GM19397 (cell line): ENCODE measurements around the gene ILKAP.

Experiments
- ATAC-seq: cut with Tn5 transposase; IDR thresholded peaks from one replicate; pipeline ENCODE4 v1.9.1; 2021; ENCODE audit warnings: mild to moderate bottlenecking, moderate library complexity; ENCODE audit not compliant: unreplicated experiment

The ILKAP gene

GRCh38 chr2:238237431-238238135 lies 34.1 kb upstream of the ILKAP start:
- ATAC-seq, result no peak

DNA sequence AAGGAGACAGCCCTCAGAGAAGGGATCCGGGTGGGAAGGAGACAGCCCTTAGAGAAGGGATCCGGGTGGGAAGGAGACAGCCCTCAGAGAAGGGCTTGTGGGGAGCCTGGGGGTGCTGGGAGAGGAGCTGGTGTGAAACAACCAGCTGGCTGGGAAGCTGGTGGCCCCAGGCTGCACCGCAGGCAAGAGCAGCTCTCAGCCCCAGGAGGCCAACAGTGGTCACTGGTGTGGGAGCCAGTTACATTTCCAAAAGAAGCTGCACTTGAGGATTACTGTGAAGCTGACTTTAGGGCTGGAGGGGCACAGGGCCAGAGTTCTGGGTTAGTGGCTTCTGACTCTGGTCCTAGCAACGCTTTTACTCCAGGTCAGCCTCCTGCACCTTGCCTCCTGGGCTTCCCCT lies 33.1 kb upstream of the ILKAP start:
- no peak for ATAC-seq

- no peak for ATAC-seq
Observed at GRCh38 chr2:238235856-238236255, 32.4 kb upstream of the ILKAP start.

DNA sequence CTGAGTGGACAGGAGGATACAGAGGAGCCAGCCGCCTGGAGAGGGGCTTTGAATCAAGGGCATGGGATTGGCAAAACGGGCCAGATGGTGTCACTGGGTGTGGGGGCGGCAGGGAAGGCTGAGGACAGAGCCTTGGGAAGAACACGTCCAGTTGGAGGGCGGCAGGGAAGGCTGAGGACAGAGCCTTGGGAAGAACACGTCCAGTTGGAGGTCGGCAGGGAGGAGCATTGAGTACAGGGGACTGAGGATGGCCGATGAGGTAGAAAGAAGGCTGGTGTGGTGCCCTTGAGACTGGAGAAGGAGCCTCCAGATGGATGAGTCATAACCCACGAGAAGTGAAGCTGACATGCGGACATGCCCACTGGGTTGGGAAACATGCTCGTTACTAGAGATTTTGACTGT lies 31.8 kb upstream of the ILKAP start:
- ATAC-seq, result no peak

DNA sequence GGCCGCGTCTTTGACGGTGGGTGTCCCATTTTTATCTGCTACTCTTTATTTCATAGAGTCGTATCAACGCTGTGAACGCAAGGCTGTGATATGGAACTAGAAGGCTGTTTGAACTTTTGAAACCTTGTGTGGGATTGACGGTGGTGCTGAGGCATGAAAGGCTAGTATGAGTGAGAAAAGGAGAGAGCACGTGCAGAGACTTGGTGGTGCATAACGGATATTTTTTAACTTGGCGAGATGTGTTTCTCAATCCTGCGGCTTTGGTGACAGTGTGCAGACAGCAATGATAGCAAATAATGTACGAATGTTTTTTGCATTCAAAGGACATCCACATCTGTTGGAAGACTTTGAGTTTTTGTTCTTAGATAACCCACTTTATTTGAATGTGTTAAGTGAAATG lies 30.1 kb upstream of the ILKAP start:
- no peak for ATAC-seq

DNA sequence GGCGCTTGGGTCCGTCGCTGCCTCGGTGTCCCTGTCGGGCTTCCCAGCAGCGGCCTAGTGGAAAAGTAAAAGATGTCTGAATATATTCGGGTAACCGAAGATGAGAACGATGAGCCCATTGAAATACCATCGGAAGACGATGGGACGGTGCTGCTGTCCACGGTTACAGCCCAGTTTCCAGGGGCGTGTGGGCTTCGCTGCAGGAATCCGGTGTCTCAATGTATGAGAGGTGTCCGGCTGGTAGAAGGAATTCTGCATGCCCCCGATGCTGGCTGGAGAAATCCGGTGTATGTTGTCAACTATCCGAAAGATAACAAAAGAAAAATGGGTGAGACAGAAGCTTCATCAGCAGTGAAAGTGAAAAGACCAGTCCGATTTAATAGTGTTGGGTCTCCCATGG lies 28.3 kb upstream of the ILKAP start:
- no peak for ATAC-seq

GRCh38 chr2:238231251-238231793 lies 27.8 kb upstream of the ILKAP start:
- peak; percentile 55 for ATAC-seq

GRCh38 chr2:238230699-238231098 lies 27.2 kb upstream of the ILKAP start:
- ATAC-seq, result no peak

- ATAC-seq, result no peak
Observed at GRCh38 chr2:238228700-238229099, 25.2 kb upstream of the ILKAP start.

- no peak for ATAC-seq
Observed at GRCh38 chr2:238227587-238228032, 24.1 kb upstream of the ILKAP start.

- no peak for ATAC-seq
Observed at GRCh38 chr2:238226698-238227586, 23.4 kb upstream of the ILKAP start.

- no peak for ATAC-seq
Observed at GRCh38 chr2:238225911-238226697, 22.6 kb upstream of the ILKAP start.

GRCh38 chr2:238225121-238225520 lies 21.6 kb upstream of the ILKAP start:
- no peak for ATAC-seq

GRCh38 chr2:238224356-238225035 lies 21.0 kb upstream of the ILKAP start:
- no peak for ATAC-seq

- no peak for ATAC-seq
Observed at GRCh38 chr2:238220892-238221521, 17.5 kb upstream of the ILKAP start.

- ATAC-seq, result no peak
Observed at GRCh38 chr2:238220274-238220891, 16.9 kb upstream of the ILKAP start.

DNA sequence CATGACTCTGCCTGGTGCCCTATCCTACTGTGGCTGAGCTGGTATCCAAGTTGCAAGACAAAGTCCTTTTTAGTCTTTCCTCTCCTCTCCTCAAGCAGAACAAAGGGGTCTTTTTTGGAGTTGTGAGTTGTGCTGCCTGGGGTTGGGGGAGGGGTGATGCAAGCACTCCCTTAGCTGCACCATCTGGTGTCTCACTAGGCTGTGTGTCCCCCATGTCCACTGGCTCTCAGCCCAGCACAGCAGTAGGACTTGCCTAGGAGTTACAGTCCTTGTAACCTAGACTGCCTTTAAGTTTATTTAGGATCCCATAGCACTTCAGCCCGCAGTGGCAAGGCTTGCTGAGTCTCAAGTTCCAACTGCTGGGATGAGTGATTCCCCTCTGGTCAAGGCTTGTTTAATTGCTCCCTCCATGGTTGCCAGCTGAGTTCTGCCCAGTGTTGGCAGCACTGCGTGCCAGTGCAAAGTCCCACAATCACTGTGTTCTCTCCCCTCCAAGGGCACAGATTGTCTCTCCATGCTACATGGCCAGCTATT lies 13.2 kb upstream of the ILKAP start:
- ATAC-seq, result no peak

DNA sequence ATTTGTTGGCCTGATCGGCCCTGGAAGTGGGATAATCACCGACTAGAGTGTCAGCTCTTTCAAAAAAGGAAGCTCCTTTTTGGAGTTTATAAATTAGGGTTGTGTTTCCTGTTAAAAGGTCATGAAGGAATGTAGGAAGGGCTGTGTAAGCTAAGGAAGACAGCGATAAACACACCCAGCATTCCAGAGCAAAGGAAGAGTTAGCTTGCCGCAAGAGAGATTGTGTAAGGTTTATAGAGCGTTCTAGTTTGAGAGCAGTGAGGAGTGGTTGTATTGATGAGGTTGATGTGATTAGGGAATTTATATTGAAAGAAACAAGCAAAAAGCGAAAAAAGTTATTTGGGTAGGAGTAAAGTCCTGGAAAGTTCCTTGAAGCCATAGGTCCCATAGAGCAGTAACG lies 3.5 kb upstream of the ILKAP start:
- no peak for ATAC-seq

DNA sequence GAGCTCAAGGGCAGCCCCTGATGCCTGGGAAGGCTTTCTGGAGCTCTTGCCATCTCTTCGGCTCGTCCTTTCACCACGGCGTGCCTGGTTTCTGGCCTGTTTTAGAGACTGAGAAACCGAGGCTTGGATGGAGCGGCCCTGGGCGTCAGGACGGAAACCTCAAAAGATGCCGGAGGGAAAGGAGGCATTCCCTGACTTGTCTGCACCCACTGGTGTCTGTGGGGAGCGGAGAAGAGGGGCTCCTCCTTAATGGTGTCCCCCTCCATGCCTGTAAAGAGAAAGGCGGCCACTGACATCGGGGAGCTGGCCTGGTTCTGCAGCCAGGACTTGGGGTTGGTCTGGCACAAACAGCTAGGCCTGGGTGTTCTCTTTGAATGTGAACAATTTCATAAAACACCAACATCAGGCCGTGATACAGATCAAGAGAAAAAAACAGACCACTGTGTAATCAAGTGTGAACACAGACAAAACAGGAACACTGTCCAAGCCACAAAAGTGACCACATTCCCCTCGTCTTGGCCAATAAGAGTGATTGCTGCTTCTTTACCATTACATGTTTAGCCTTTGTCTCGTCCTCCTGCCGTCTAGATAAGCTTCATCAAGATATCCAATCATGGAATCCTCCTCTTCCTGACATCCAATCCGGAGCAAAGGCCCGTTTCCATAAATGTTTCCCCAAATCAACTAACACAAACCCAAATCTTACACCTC lies 633 bp upstream of the ILKAP start:
- ATAC-seq, result no peak
